Upper lobe of left lung (tissue), 6 donors: Measurements from ENCODE around the gene BGN. TPM values are rescaled to one million over a fixed set of nuclear protein-coding genes. Genes with fewer than 3 reads are reported as not detected.

Experiments used
- ATAC-seq, 2 donors: fragments of 200-7000 bp; cut with Tn5 transposase; one replicate each; pipeline ENCODE4 v1.9.1; 2022; ENCODE audit warnings: mild to moderate bottlenecking in 2 of 2, moderate library complexity in 2 of 2; ENCODE audit not compliant: low FRiP score in 2 of 2
- DNase-seq, 2 donors: peaks; one replicate each; pipeline ENCODE4 v3.0.0-alpha.2; 2019 to 2020
- H3K27ac ChIP-seq, 4 donors: fragments of 200-600 bp; sonication (generic); one replicate each; pipeline ENCODE4 v1.5.1; 2016 to 2019
- H3K27me3 ChIP-seq, 4 donors: fragments of 200-600 bp; sonication (generic); one replicate each; pipeline ENCODE4 v1.5.1; 2017 to 2019
- H3K36me3 ChIP-seq, 4 donors: fragments of 200-600 bp; sonication (generic); one replicate each; pipeline ENCODE4 v1.5.1; 2016 to 2019
- H3K4me1 ChIP-seq, 4 donors: fragments of 200-600 bp; sonication (generic); one replicate each; pipeline ENCODE4 v1.5.1; 2018 to 2019
- H3K4me3 ChIP-seq, 4 donors: fragments of 200-600 bp; sonication (generic); one replicate each; pipeline ENCODE4 v1.5.1; 2017 to 2019; ENCODE audit warnings: mild to moderate bottlenecking in 2 of 4, moderate library complexity in 1 of 4
- H3K9me3 ChIP-seq, 4 donors: fragments of 200-600 bp; sonication (generic); one replicate each; pipeline ENCODE4 v1.5.1; 2018 to 2019
- EP300 ChIP-seq, 4 donors: sonication (generic); formaldehyde crosslinking; IDR thresholded peaks; one replicate each; pipeline ENCODE4 v1.5.1; 2017; ENCODE audit warnings: antibody characterized with exemption in 4 of 4, control low read depth in 2 of 4
- POLR2A ChIP-seq, 4 donors: fragments of 450-650 bp; IDR thresholded peaks; one replicate each; pipeline ENCODE4 v1.5.1; 2016 to 2017; ENCODE audit warnings: antibody characterized with exemption in 4 of 4, mild to moderate bottlenecking in 2 of 4
- POLR2AphosphoS5 ChIP-seq, 2 donors: sonication (generic); formaldehyde crosslinking; IDR thresholded peaks; one replicate each; pipeline ENCODE4 v1.5.1; 2017; ENCODE audit warnings: antibody characterized with exemption in 2 of 2
- WGBS, 2 donors: methylation state at CpG; one replicate each; pipeline ENCODE4 v1.1.5; 2017 to 2018; 5-methylcytosine and 5-hydroxymethylcytosine counted together
- total RNA-seq, 6 donors: library from RNA; depleted of rRNA in 4 of 6; stranded (reverse); fragments of >200 nt in 4 of 6; gene quantifications; one replicate each; pipeline versions ENCODE4 v1.1.0 to v1.2.1, GENCODE V29; 2016 to 2021
- TF ChIP-seq, protein P1 (sequence below), 6 experiments: fragments of 450-650 bp in 4 of 6; fragments of 200-600 bp in 2 of 6; sonication (generic) in 2 of 6; IDR thresholded peaks; one replicate each; pipeline ENCODE4 v1.5.1; 2016 to 2019; ENCODE audit warnings: antibody characterized with exemption in 6 of 6
- donor health status: DM: no; HTN: no; CAD: no; lungs with moderate emphysema.
- donor health status: DM: no; HTN: yes; CAD: no; lungs with severe emphysema.

BGN gene
- total RNA-seq, 6 donors from 2014 or later, result 13.0 to 251 (median 86.3) TPM

DNA sequence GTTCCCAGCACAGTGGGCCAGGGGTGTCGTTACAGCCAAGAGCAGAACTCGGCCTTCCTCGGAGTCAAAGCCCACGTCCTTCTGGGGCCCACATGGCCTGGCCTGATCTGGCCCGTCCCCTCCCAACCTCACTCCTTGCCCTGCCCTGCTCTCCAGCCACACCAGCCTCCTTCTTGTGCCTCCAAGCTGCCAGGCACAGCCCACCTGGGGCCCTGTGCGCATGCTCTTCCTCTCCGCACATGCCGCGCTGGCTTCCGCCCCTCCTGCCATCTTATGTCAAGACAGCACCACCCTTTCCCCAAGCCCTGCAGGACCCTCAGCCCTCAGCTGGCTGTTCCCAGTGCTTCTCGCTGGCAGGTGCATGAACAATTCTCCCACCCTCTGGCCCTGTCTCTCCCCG, 31.2 kb upstream of the BGN start:
- peak in 1 of 2 donors; percentile 32 for DNase-seq
- peaks cover 0 to 2% (median 0%) of the 10 kb centered on the region in 4 donors for H3K4me1 ChIP-seq
- WGBS, 2 donors, result 79 to 89% methylated on average over 12 of the region's 12 CpGs
- peaks cover 0 to 21% (median 3%) of the 10 kb centered on the region in 4 donors for H3K36me3 ChIP-seq
- no peaks in the 10 kb centered on the region for H3K27me3 ChIP-seq
- TF ChIP-seq EP300 (IDR thresholded peaks at IDR 0.05) (no peak), POLR2A (IDR thresholded peaks at IDR 0.05) (no peak), POLR2AphosphoS5 (IDR thresholded peaks at IDR 0.05) (no peak)
- TF ChIP-seq, protein P1, sequence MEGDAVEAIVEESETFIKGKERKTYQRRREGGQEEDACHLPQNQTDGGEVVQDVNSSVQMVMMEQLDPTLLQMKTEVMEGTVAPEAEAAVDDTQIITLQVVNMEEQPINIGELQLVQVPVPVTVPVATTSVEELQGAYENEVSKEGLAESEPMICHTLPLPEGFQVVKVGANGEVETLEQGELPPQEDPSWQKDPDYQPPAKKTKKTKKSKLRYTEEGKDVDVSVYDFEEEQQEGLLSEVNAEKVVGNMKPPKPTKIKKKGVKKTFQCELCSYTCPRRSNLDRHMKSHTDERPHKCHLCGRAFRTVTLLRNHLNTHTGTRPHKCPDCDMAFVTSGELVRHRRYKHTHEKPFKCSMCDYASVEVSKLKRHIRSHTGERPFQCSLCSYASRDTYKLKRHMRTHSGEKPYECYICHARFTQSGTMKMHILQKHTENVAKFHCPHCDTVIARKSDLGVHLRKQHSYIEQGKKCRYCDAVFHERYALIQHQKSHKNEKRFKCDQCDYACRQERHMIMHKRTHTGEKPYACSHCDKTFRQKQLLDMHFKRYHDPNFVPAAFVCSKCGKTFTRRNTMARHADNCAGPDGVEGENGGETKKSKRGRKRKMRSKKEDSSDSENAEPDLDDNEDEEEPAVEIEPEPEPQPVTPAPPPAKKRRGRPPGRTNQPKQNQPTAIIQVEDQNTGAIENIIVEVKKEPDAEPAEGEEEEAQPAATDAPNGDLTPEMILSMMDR (IDR thresholded peaks at IDR 0.05), result no peak
- ATAC-seq, result no peak
- no peak overlapping the region for H3K4me3 ChIP-seq
- H3K9me3 ChIP-seq, result no peaks in the 10 kb centered on the region
- no peak overlapping the region for H3K27ac ChIP-seq

DNA sequence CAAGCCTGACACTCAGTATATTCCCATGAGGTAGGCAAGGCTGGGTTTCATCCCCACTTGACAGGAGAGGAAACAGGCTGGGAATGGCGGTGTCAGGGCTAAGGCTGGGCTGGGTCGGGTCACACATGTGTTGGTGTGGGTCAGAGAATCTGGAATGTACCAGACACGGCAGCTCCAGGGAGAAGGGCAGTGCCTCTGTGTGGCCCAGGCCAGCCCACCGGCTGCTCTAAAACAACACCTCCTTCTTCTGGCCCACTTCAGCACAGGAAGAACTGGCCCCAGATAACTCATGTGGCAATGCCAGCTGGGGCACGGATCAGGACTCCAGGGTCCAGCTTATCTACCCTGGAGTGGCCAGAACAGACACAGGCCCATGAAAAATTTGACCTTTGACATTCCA, 30.7 kb upstream of the BGN start:
- DNase-seq, result no peak
- H3K27ac ChIP-seq, result no peak overlapping the region
- H3K27me3 ChIP-seq, result no peaks in the 10 kb centered on the region
- H3K4me3 ChIP-seq, result no peak overlapping the region
- peaks cover 0 to 23% (median 3%) of the 10 kb centered on the region in 4 donors for H3K36me3 ChIP-seq
- TF ChIP-seq POLR2A (IDR thresholded peaks at IDR 0.05) (no peak), POLR2AphosphoS5 (IDR thresholded peaks at IDR 0.05) (no peak), EP300 (IDR thresholded peaks at IDR 0.05) (no peak)
- TF ChIP-seq, protein P1 (IDR thresholded peaks at IDR 0.05), result no peak
- ATAC-seq, result no peak
- peaks cover 0 to 8% (median under 1%) of the 10 kb centered on the region in 4 donors for H3K4me1 ChIP-seq
- WGBS, 2 donors, result 86% methylated on average over 5 of the region's 5 CpGs; no CpG with 5 or more reads in 1 of the 2 donors
- H3K9me3 ChIP-seq, result no peaks in the 10 kb centered on the region

DNA sequence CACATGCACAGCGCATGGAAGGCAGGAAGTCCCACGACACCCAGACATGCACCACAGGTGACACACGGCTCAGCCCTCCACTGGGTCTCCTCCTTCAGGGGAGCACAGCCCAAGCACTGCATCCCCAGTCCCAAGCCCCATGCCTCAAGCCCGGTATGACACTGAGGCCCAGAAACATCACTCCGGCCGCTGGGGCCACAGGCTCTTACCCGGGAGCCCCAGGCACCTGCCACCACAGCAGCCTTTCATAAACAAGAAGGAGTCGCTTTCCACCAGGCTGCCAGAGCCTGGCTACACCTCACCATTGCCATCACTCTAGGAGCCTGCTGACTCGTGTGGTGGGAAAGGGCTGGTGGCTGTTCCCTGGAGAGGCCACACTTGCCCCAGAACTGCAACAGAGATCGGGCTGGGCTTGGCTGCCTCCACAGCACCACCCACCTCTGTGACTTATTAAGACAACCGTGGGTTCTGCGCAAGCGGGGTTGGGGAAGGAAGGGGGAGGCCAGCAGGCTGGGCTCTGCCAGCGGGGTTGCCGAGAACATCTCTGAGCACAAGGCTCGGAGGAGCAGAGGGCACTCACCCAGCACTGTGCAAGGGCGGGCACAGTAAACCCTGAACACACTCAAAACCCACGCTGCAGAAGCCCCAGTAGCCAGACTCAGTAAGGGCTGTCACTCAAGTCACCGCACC, 28.9 kb upstream of the BGN start:
- Histone ChIP-seq H3K27me3 (no peaks in the 10 kb centered on the region), H3K36me3 (peaks cover 0 to 23% (median 3%) of the 10 kb centered on the region in 4 donors), H3K4me3 (no peak overlapping the region), H3K4me1 (peaks cover 0 to 17% (median 8%) of the 10 kb centered on the region in 4 donors), H3K27ac (no peak overlapping the region), H3K9me3 (no peaks in the 10 kb centered on the region)
- no peak for DNase-seq
- no peak for ATAC-seq
- TF ChIP-seq POLR2AphosphoS5 (IDR thresholded peaks at IDR 0.05), result no peak
- TF ChIP-seq EP300 (IDR thresholded peaks at IDR 0.05), result no peak
- TF ChIP-seq, protein P1 (IDR thresholded peaks at IDR 0.05), result no peak
- TF ChIP-seq POLR2A (IDR thresholded peaks at IDR 0.05), result no peak
- 88 to 100% methylated on average over 1 to 19 of the region's 19 CpGs for WGBS, 2 donors

DNA sequence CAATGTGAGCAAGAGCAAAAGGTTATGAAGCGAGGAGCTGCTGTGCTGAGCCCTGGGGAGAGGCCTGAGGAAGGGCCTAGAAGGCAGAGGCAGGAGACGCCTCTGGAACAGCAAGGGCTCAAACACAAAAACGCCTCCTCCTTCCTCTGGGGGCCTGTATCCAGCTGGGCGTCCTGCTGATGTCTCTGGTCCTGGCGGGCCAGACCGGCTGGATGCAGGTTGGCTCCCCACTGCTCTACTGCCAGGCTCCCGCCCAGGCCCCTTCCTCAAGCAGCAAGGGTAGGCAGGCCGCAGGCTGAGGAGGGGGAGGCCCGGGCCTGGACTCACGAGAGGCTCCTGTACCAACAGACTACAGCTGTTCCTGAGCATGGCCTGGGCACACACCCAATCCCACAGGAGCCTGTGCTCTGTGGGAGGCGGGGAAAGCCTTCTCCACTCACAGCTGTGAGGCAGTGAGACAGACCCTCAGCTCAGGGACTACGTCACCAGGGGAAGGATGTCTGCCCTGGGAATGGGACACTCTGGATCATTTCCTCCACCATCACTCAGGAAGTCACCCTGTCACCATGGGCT, 26.7 kb upstream of the BGN start:
- no peaks in the 10 kb centered on the region for H3K27me3 ChIP-seq
- H3K36me3 ChIP-seq, result peaks cover 0 to 15% (median 0%) of the 10 kb centered on the region in 4 donors
- ATAC-seq, result no peak
- H3K27ac ChIP-seq, result no peak overlapping the region
- H3K4me1 ChIP-seq, result peaks cover 0 to 20% (median 8%) of the 10 kb centered on the region in 4 donors
- TF ChIP-seq, protein P1 (IDR thresholded peaks at IDR 0.05), result no peak
- TF ChIP-seq POLR2A (IDR thresholded peaks at IDR 0.05), result no peak
- TF ChIP-seq EP300 (IDR thresholded peaks at IDR 0.05), result no peak
- no peak for TF ChIP-seq POLR2AphosphoS5 (IDR thresholded peaks at IDR 0.05)
- no peaks in the 10 kb centered on the region for H3K9me3 ChIP-seq
- WGBS, 2 donors, result 68 to 100% methylated on average over 2 to 11 of the region's 12 CpGs
- H3K4me3 ChIP-seq, result no peak overlapping the region
- DNase-seq, result no peak
